MM.1S (cell line): ENCODE data around the gene ZFYVE28.

Experiments
- DNase-seq: peaks from one replicate; pipeline ENCODE4 v3.0.0-alpha.2; 2015
- H2AFZ ChIP-seq: fragments of 300-600 bp; sonication (generic); 2 replicates; pipeline ENCODE4 v1.6.0; 2016; ENCODE audit warnings: antibody characterized with exemption, low read length
- H3F3A ChIP-seq: fragments of 300-600 bp; sonication (generic); 2 replicates; pipeline ENCODE4 v1.6.1; 2016; ENCODE audit warnings: mild to moderate bottlenecking, antibody characterized with exemption, low read length, moderate library complexity, mixed read lengths; ENCODE audit not compliant: insufficient read depth
- H3K27ac ChIP-seq: fragments of 300-600 bp; sonication (generic); 2 replicates; pipeline ENCODE4 v1.5.1; 2016; ENCODE audit warnings: mild to moderate bottlenecking, low read length
- H3K27me3 ChIP-seq: fragments of 300-600 bp; sonication (generic); replicated peaks from 2 replicates; pipeline ENCODE4 v1.6.0; 2016; ENCODE audit warnings: low read length; ENCODE audit not compliant: insufficient read depth
- H3K36me3 ChIP-seq: fragments of 300-600 bp; sonication (generic); replicated peaks from 2 replicates; pipeline ENCODE4 v1.6.1; 2016; ENCODE audit warnings: mild to moderate bottlenecking, low read length, mixed read lengths; ENCODE audit not compliant: insufficient read depth
- H3K4me1 ChIP-seq: fragments of 300-600 bp; sonication (generic); 2 replicates; pipeline ENCODE4 v1.6.1; 2016; ENCODE audit warnings: low read length, mixed read lengths
- H3K4me2 ChIP-seq: fragments of 300-600 bp; sonication (generic); 2 replicates; pipeline ENCODE4 v1.6.0; 2016; ENCODE audit warnings: low read depth, low read length
- H3K4me3 ChIP-seq: fragments of 300-600 bp; sonication (generic); 2 replicates; pipeline ENCODE4 v1.5.1; 2016; ENCODE audit warnings: low read length, mixed read lengths
- H3K79me2 ChIP-seq: fragments of 300-600 bp; sonication (generic); 2 replicates; pipeline ENCODE4 v1.6.1; 2016; ENCODE audit warnings: mixed run types, low read length, mixed read lengths
- H3K9ac ChIP-seq: fragments of 300-600 bp; sonication (generic); 2 replicates; pipeline ENCODE4 v1.6.1; 2016; ENCODE audit warnings: low read length, mixed read lengths
- H3K9me2 ChIP-seq: fragments of 300-600 bp; sonication (generic); replicated peaks from 2 replicates; pipeline ENCODE4 v1.6.1; 2016; ENCODE audit warnings: mild to moderate bottlenecking, low read length, mixed read lengths; ENCODE audit not compliant: insufficient read depth
- H3K9me3 ChIP-seq: fragments of 300-600 bp; sonication (generic); replicated peaks from 2 replicates; pipeline ENCODE4 v1.6.1; 2016; ENCODE audit warnings: mild to moderate bottlenecking, low read length, mixed read lengths; ENCODE audit not compliant: insufficient read depth
- H4K20me1 ChIP-seq: fragments of 300-600 bp; sonication (generic); 2 replicates; pipeline ENCODE4 v1.6.1; 2016; ENCODE audit warnings: mild to moderate bottlenecking, low read length, moderate library complexity, mixed read lengths; ENCODE audit not compliant: insufficient read depth
- CTCF ChIP-seq: fragments of 300-600 bp; sonication (generic); IDR thresholded peaks from 2 replicates; pipeline ENCODE4 v1.5.1; 2016; ENCODE audit warnings: antibody characterized with exemption, low read length, mixed read lengths
- EZH2 ChIP-seq: fragments of 300-600 bp; sonication (generic); optimal IDR thresholded peaks from 2 replicates; pipeline ENCODE3; 2017; ENCODE audit warnings: low read depth, mild to moderate bottlenecking, antibody characterized with exemption, low read length, mixed read lengths
- EZH2phosphoT487 ChIP-seq: fragments of 300-600 bp; sonication (generic); IDR thresholded peaks from 2 replicates; pipeline ENCODE4 v1.6.1; 2018; ENCODE audit warnings: antibody characterized with exemption, low read length

Gene ZFYVE28

GRCh38 chr4:2320152-2320551 is 98.3 kb downstream of the ZFYVE28 start:
- Histone ChIP-seq H3K36me3 (no peaks in the 10 kb centered on the region), H3K27ac (no peak overlapping the region), H3K4me3 (no peak overlapping the region), H3F3A (no peaks in the 10 kb centered on the region), H3K79me2 (no peaks in the 10 kb centered on the region), H3K4me1 (no peaks in the 10 kb centered on the region), H2AFZ (no peak overlapping the region), H4K20me1 (no peaks in the 10 kb centered on the region), H3K4me2 (no peak overlapping the region), H3K27me3 (no peaks in the 10 kb centered on the region), H3K9ac (no peak overlapping the region), H3K9me2 (no peaks in the 10 kb centered on the region), H3K9me3 (no peaks in the 10 kb centered on the region)
- TF ChIP-seq CTCF, result no peak
- TF ChIP-seq EZH2phosphoT487, result no peak
- TF ChIP-seq EZH2, result no peak
- DNase-seq, result no peak

GRCh38 chr4:2318885-2319284 is 99.6 kb downstream of the ZFYVE28 start:
- H3K4me3 ChIP-seq, result no peak overlapping the region
- no peaks in the 10 kb centered on the region for H3K4me1 ChIP-seq
- H3K9ac ChIP-seq, result no peak overlapping the region
- no peak for DNase-seq
- H3K36me3 ChIP-seq, result no peaks in the 10 kb centered on the region
- TF ChIP-seq EZH2phosphoT487 (no peak), EZH2 (no peak), CTCF (no peak)
- no peak overlapping the region for H2AFZ ChIP-seq
- no peaks in the 10 kb centered on the region for H4K20me1 ChIP-seq
- no peaks in the 10 kb centered on the region for H3F3A ChIP-seq
- no peaks in the 10 kb centered on the region for H3K9me2 ChIP-seq
- H3K9me3 ChIP-seq, result no peaks in the 10 kb centered on the region
- no peak overlapping the region for H3K4me2 ChIP-seq
- no peaks in the 10 kb centered on the region for H3K27me3 ChIP-seq
- H3K79me2 ChIP-seq, result no peaks in the 10 kb centered on the region
- no peak overlapping the region for H3K27ac ChIP-seq

GRCh38 chr4:2318476-2318875 is 100.0 kb downstream of the ZFYVE28 start:
- H3K4me3 ChIP-seq, result no peak overlapping the region
- no peaks in the 10 kb centered on the region for H3F3A ChIP-seq
- no peaks in the 10 kb centered on the region for H3K9me2 ChIP-seq
- no peaks in the 10 kb centered on the region for H3K27me3 ChIP-seq
- H3K36me3 ChIP-seq, result no peaks in the 10 kb centered on the region
- no peak for DNase-seq
- TF ChIP-seq EZH2 (no peak), CTCF (no peak), EZH2phosphoT487 (no peak)
- H4K20me1 ChIP-seq, result no peaks in the 10 kb centered on the region
- H2AFZ ChIP-seq, result no peak overlapping the region
- no peak overlapping the region for H3K4me2 ChIP-seq
- H3K9me3 ChIP-seq, result no peaks in the 10 kb centered on the region
- H3K9ac ChIP-seq, result no peak overlapping the region
- H3K79me2 ChIP-seq, result no peaks in the 10 kb centered on the region
- no peak overlapping the region for H3K27ac ChIP-seq
- H3K4me1 ChIP-seq, result no peaks in the 10 kb centered on the region

- Histone ChIP-seq H3K9me3 (no peaks in the 10 kb centered on the region), H3K4me3 (no peak overlapping the region), H3K9ac (no peak overlapping the region), H3K79me2 (no peaks in the 10 kb centered on the region), H3K4me2 (no peak overlapping the region), H3K9me2 (no peaks in the 10 kb centered on the region), H3K27me3 (no peaks in the 10 kb centered on the region), H3K27ac (no peak overlapping the region), H2AFZ (no peak overlapping the region), H3F3A (no peaks in the 10 kb centered on the region), H3K36me3 (no peaks in the 10 kb centered on the region), H4K20me1 (no peaks in the 10 kb centered on the region), H3K4me1 (no peaks in the 10 kb centered on the region)
- DNase-seq, result no peak
- TF ChIP-seq EZH2 (no peak), EZH2phosphoT487 (no peak), CTCF (no peak)
These were observed 105.1 kb downstream of the ZFYVE28 start for GRCh38 chr4:2313366-2313765.
